ENCODE data around the gene NAA30.
A peak's percentile ranks its signal among the peaks of the same experiment; 100 is the strongest.
"Not testable (repeated sequence)": the region's sequence is repeated elsewhere in the genome, so short reads cannot be mapped to it uniquely, and the experiment has no call there.

Gene NAA30

DNA sequence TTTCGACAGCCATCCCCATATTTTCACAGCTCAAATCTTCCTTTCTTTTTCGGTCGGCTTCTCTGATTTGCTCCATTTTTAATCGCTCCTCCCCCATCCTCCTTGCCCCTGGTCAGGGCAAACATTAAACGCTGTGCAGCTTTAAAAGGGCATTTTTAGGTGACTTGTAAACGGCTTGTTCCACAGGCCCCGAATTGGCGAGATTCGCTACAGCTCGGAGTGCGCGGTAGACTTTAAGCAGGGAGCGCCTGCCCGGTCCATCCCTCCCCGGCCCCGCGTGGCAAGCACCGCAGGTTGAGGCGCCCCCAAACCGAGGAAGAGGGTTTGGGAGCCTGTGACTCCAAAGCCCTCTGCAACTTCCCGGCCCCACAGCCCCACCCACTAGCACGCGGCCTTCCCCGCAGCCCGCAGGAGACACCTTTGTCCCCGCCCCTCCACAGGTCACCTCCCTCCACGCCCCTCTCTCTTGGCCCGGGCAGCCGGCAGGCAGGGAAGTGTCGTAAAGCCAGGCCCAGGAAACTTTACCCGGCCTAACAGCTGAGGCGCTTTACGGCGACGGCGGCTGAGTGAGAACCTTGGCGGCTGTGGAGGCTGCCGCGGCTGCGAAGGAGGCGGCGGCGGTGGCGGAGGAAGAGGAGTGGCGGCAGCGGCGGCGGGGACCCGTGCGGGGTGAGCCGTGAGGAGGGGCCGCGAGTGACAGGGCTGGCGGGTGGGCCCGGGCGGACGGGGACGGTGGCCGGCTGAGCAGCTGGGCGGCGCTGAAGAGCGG lies at the start of gene NAA30:
Gene NAA30, plus strand, starts transcription at position 550 of the 769 bp plus-strand sequence. CDS start 372 bp downstream, outside the sequence.
- peak; percentile 93 for DNase-seq (ENCODE audit: low spot score)
- TF ChIP-seq, protein P1, sequence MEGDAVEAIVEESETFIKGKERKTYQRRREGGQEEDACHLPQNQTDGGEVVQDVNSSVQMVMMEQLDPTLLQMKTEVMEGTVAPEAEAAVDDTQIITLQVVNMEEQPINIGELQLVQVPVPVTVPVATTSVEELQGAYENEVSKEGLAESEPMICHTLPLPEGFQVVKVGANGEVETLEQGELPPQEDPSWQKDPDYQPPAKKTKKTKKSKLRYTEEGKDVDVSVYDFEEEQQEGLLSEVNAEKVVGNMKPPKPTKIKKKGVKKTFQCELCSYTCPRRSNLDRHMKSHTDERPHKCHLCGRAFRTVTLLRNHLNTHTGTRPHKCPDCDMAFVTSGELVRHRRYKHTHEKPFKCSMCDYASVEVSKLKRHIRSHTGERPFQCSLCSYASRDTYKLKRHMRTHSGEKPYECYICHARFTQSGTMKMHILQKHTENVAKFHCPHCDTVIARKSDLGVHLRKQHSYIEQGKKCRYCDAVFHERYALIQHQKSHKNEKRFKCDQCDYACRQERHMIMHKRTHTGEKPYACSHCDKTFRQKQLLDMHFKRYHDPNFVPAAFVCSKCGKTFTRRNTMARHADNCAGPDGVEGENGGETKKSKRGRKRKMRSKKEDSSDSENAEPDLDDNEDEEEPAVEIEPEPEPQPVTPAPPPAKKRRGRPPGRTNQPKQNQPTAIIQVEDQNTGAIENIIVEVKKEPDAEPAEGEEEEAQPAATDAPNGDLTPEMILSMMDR (IDR thresholded peaks at IDR 0.05; ENCODE audit: borderline replicate concordance, control extremely low read depth, extremely low read depth, insufficient read depth, missing control alignments), result no peak
- in situ Hi-C loops (cut with MboI; ENCODE audit: low sequenced_read_pairs, unreplicated experiment), result no loop called here

DNA sequence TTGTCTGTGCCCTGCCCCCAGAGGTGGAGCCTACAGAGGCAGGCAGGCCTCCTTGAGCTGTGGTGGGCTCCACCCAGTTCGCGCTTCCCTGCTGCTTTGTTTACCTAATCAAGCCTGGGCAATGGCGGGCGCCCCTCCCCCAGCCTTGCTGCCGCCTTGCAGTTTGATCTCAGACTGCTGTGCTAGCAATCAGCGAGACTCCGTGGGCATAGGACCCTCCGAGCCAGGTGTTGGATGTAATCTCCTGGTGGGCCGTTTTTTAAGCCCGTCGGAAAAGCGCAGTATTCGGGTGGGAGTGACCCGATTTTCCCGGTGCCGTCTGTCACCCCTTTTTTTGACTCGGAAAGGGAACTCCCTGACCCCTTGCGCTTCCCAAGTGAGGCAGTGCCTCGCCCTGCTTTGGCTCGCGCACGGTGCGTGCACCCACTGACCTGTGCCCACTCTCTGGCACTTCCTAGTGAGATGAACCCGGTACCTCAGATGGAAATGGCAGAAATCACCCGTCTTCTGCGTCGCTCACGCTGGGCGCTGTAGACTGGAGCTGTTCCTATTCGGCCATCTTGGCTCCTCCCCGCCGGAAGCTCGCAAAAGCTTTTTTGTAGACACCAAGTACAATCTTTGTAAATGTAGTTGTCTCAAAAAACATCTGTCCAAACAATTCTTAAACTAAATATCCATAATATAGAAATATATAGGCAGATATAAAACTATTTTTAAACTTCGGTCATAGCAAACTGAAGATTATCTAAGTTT lies 46.7 kb upstream of the NAA30 start:
- DNase-seq (ENCODE audit: low spot score); in situ Hi-C loops (cut with MboI; ENCODE audit: low sequenced_read_pairs, unreplicated experiment): not testable (repeated sequence)

DNA sequence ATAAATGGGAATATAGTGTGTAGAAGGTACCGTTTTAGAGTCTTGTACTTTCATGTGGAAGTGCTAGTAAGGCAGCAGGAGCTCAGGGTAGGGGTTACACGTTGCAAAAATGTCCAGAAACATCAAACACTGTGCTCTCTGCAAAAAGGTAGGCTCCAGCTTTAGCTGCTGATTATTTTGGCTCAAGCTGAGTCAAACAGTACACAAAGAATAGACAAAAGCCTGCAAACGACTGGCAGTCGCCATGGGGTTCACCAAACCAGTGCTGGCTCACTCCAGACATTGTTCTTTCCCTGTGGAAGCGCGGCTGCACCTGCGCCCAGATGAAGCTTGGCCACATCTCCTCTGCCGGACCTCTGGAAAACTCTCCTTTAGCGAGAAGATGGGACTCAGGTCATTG lies 45.3 kb upstream of the NAA30 start:
- in situ Hi-C loops (cut with MboI; ENCODE audit: low sequenced_read_pairs, unreplicated experiment), result no loop called here
- TF ChIP-seq, protein P1 (IDR thresholded peaks at IDR 0.05; ENCODE audit: borderline replicate concordance, control extremely low read depth, extremely low read depth, insufficient read depth, missing control alignments), result no peak
- DNase-seq (ENCODE audit: low spot score), result no peak

DNA sequence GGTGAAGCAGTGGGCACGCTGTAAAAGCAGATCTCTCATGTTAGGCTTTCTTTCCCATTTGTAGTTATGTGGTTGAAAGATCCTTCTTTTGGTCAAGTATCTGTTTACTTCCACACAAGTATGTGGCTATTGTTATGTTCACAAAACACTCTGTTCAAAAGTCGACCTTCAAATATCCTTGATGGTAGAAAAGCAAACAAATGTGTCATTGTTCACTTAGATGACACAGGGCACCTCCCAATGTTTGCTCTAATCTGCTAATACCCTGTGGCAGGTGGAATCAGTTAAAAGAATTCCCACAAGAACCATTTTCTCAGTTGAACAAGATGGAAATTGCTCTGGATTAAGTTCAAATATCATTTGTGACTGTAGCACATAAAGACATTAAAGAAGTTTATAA lies 43.6 kb upstream of the NAA30 start:
- in situ Hi-C loops (cut with MboI; ENCODE audit: low sequenced_read_pairs, unreplicated experiment), result no loop called here
- no peak for DNase-seq (ENCODE audit: low spot score)
- TF ChIP-seq, protein P1 (IDR thresholded peaks at IDR 0.05; ENCODE audit: borderline replicate concordance, control extremely low read depth, extremely low read depth, insufficient read depth, missing control alignments), result no peak

DNA sequence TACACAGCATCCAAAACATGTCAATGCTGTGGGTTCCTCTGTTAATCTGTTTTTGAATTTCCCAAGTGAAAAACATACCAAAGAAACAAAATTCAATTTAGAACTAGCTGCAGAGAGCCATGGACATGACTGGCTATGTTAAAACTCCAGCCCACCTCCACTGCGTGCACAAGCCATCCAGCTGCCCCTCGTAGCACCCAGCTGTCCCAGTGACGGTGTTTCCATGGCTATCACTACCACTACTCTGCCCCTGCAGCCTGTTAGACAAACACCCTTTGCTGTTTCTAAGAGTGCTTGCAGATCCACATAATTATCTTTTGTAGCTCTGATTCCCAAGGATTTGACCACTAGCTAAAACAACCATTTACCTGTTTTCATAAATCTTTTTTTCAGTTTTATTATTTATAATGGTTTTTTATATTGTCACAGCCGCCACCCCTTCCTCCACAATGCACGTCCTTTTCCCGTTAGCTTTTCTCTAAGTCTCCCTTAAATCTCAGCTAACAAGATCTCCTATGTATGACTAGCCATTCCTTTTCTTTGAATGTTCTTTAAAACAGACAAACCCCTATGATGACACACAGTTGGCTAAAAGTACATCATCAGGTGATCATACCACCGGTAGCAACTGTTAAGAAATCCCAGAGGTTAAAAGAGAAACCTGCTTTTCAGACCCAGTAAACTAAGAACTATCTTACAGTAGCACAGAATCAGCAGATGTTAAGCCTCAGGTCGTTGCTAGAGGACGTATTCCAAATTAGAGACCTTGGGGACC lies 37.8 kb upstream of the NAA30 start:
- in situ Hi-C loops (cut with MboI; ENCODE audit: low sequenced_read_pairs, unreplicated experiment), result no loop called here
- TF ChIP-seq, protein P1 (IDR thresholded peaks at IDR 0.05; ENCODE audit: borderline replicate concordance, control extremely low read depth, extremely low read depth, insufficient read depth, missing control alignments), result no peak
- no peak for DNase-seq (ENCODE audit: low spot score)

DNA sequence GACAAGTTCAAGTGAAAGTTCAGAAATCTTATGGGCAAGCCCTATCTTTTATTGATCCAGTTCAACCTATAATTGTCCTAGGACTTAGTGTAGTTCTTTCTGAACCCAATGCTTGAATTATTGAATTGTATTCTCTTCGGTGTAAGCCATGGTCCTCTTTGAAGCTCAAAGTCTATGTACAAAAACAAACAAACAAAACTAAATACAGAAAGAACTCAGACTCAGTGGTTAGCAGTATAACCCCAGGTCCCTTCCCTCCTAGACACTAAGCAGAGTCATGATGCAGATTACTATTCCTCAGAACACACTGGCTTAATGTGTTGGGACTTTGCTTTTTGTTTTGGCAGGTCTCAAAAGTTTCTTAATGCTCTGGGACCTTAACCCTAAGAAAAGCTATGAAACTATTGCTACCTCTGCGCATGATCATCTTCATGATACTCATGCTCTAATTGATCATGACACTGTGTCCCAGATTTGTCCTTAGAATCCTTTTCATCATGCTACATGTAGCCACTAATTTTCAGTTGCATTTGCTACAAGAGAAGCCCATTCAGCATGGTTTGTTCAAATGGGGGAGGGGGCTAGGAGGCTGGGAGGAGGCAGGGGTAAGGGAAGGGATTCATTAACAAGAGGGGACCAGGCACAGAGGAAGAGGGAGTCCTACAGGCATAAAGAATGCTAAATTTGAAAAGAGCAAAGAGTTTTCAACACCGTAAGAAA lies 35.1 kb upstream of the NAA30 start:
- DNase-seq (ENCODE audit: low spot score), result no peak
- TF ChIP-seq, protein P1 (IDR thresholded peaks at IDR 0.05; ENCODE audit: borderline replicate concordance, control extremely low read depth, extremely low read depth, insufficient read depth, missing control alignments), result no peak
- in situ Hi-C loops (cut with MboI; ENCODE audit: low sequenced_read_pairs, unreplicated experiment), result no loop called here
